Activated naive CD8-positive, alpha-beta T cell treated with anti-CD3 and anti-CD28 coated beads for 36 hours (primary cell): ENCODE data around the gene INTS2. TPM values are rescaled to one million over a fixed set of nuclear protein-coding genes. Genes with fewer than 3 reads are reported as not detected.
"Not testable (repeated sequence)": the region's sequence is repeated elsewhere in the genome, so short reads cannot be mapped to it uniquely, and the experiment has no call there.

ENCODE experiments used
- DNase-seq: peaks from one replicate; pipeline ENCODE4 v3.0.0; 2021
- H3K27ac Mint-ChIP-seq: one replicate; pipeline ENCODE4 v1.8.0; 2022; ENCODE audit warnings: mild to moderate bottlenecking, moderate library complexity, mixed read lengths
- H3K27me3 Mint-ChIP-seq: one replicate; pipeline ENCODE4 v1.8.0; 2022; ENCODE audit warnings: mild to moderate bottlenecking, mixed read lengths
- H3K36me3 Mint-ChIP-seq: one replicate; pipeline ENCODE4 v1.8.0; 2021; ENCODE audit warnings: mild to moderate bottlenecking, mixed read lengths
- H3K4me1 Mint-ChIP-seq: one replicate; pipeline ENCODE4 v1.8.0; 2021; ENCODE audit warnings: mixed read lengths
- H3K4me3 Mint-ChIP-seq: one replicate; pipeline ENCODE4 v1.8.0; 2022; ENCODE audit warnings: mild to moderate bottlenecking, moderate library complexity, mixed read lengths
- H3K9me3 Mint-ChIP-seq: one replicate; pipeline ENCODE4 v1.8.0; 2022; ENCODE audit warnings: mixed read lengths
- total RNA-seq, 2 experiments: library from RNA; stranded (reverse); gene quantifications; one replicate each; pipeline ENCODE4 v1.2.3, GENCODE V29; 2021

Gene INTS2
- total RNA-seq, 2 experiments from 2014 or later, result 24.3 to 26.2 TPM

GRCh38 chr17:61915162-61915561 is 12.6 kb downstream of the INTS2 start:
- H3K27me3 Mint-ChIP-seq, H3K27ac Mint-ChIP-seq, H3K4me3 Mint-ChIP-seq, H3K4me1 Mint-ChIP-seq, H3K9me3 Mint-ChIP-seq, DNase-seq: not testable (repeated sequence)
- peaks cover 33% of the 10 kb centered on the region for H3K36me3 Mint-ChIP-seq

- H3K9me3 Mint-ChIP-seq, result no peaks in the 10 kb centered on the region
- DNase-seq, result no peak
- no peak overlapping the region for H3K27ac Mint-ChIP-seq
- H3K4me1 Mint-ChIP-seq, result no peaks in the 10 kb centered on the region
- no peaks in the 10 kb centered on the region for H3K27me3 Mint-ChIP-seq
- H3K4me3 Mint-ChIP-seq, result no peak overlapping the region
- H3K36me3 Mint-ChIP-seq, result peaks cover 35% of the 10 kb centered on the region
Observed at GRCh38 chr17:61908292-61909037, 19.3 kb downstream of the INTS2 start.

- no peak for DNase-seq
- Mint-ChIP-seq H3K36me3 (peaks cover 39% of the 10 kb centered on the region), H3K4me3 (no peak overlapping the region), H3K9me3 (no peaks in the 10 kb centered on the region), H3K4me1 (no peaks in the 10 kb centered on the region), H3K27ac (no peak overlapping the region), H3K27me3 (no peaks in the 10 kb centered on the region)
Observed at GRCh38 chr17:61907361-61907760, 20.4 kb downstream of the INTS2 start.

- Mint-ChIP-seq H3K4me1 (no peaks in the 10 kb centered on the region), H3K27me3 (no peaks in the 10 kb centered on the region), H3K9me3 (no peaks in the 10 kb centered on the region), H3K27ac (no peak overlapping the region), H3K36me3 (peaks cover 28% of the 10 kb centered on the region), H3K4me3 (no peak overlapping the region)
- no peak for DNase-seq
Observed at GRCh38 chr17:61904094-61904710, 23.6 kb downstream of the INTS2 start.

- Mint-ChIP-seq H3K27ac (no peak overlapping the region), H3K4me1 (no peaks in the 10 kb centered on the region), H3K36me3 (peaks cover 31% of the 10 kb centered on the region), H3K4me3 (no peak overlapping the region), H3K9me3 (no peaks in the 10 kb centered on the region), H3K27me3 (no peaks in the 10 kb centered on the region)
- DNase-seq, result no peak
Observed at GRCh38 chr17:61903251-61903650, 24.5 kb downstream of the INTS2 start.

GRCh38 chr17:61897548-61898180 is 30.1 kb downstream of the INTS2 start:
- Mint-ChIP-seq H3K4me3 (no peak overlapping the region), H3K27me3 (no peaks in the 10 kb centered on the region), H3K9me3 (no peaks in the 10 kb centered on the region), H3K4me1 (no peaks in the 10 kb centered on the region), H3K36me3 (peaks cover 11% of the 10 kb centered on the region), H3K27ac (no peak overlapping the region)
- DNase-seq, result no peak

GRCh38 chr17:61895391-61895790 is 32.4 kb downstream of the INTS2 start:
- Mint-ChIP-seq H3K36me3 (peaks cover 10% of the 10 kb centered on the region), H3K9me3 (no peaks in the 10 kb centered on the region), H3K4me1 (no peaks in the 10 kb centered on the region), H3K4me3 (no peak overlapping the region), H3K27ac (no peak overlapping the region), H3K27me3 (no peaks in the 10 kb centered on the region)
- no peak for DNase-seq

GRCh38 chr17:61894310-61894709 is 33.5 kb downstream of the INTS2 start:
- H3K4me1 Mint-ChIP-seq, DNase-seq, H3K9me3 Mint-ChIP-seq, H3K27me3 Mint-ChIP-seq, H3K4me3 Mint-ChIP-seq, H3K27ac Mint-ChIP-seq, H3K36me3 Mint-ChIP-seq: not testable (repeated sequence)

GRCh38 chr17:61887733-61888132 is 40.0 kb downstream of the INTS2 start:
- H3K4me3 Mint-ChIP-seq, H3K27ac Mint-ChIP-seq, H3K9me3 Mint-ChIP-seq, DNase-seq, H3K27me3 Mint-ChIP-seq, H3K4me1 Mint-ChIP-seq: not testable (repeated sequence)
- peaks cover 13% of the 10 kb centered on the region for H3K36me3 Mint-ChIP-seq

GRCh38 chr17:61885865-61886264 is 41.9 kb downstream of the INTS2 start:
- not testable (repeated sequence) for H3K4me1 Mint-ChIP-seq, H3K4me3 Mint-ChIP-seq, H3K27ac Mint-ChIP-seq, H3K27me3 Mint-ChIP-seq, DNase-seq, H3K9me3 Mint-ChIP-seq
- H3K36me3 Mint-ChIP-seq, result peaks cover 11% of the 10 kb centered on the region

GRCh38 chr17:61884864-61885263 is 42.9 kb downstream of the INTS2 start:
- Mint-ChIP-seq H3K4me1 (no peaks in the 10 kb centered on the region), H3K9me3 (no peaks in the 10 kb centered on the region), H3K27ac (no peak overlapping the region), H3K4me3 (no peak overlapping the region), H3K36me3 (peaks cover 10% of the 10 kb centered on the region), H3K27me3 (no peaks in the 10 kb centered on the region)
- no peak for DNase-seq

- no peak overlapping the region for H3K27ac Mint-ChIP-seq
- H3K4me1 Mint-ChIP-seq, result no peaks in the 10 kb centered on the region
- H3K27me3 Mint-ChIP-seq, result no peaks in the 10 kb centered on the region
- H3K36me3 Mint-ChIP-seq, result peaks cover 13% of the 10 kb centered on the region
- no peak overlapping the region for H3K4me3 Mint-ChIP-seq
- no peak for DNase-seq
- no peaks in the 10 kb centered on the region for H3K9me3 Mint-ChIP-seq
Observed at GRCh38 chr17:61880589-61881102, 47.1 kb downstream of the INTS2 start.

- H3K36me3 Mint-ChIP-seq, result peaks cover 10% of the 10 kb centered on the region
- no peaks in the 10 kb centered on the region for H3K27me3 Mint-ChIP-seq
- H3K4me3 Mint-ChIP-seq, result no peak overlapping the region
- no peaks in the 10 kb centered on the region for H3K4me1 Mint-ChIP-seq
- H3K9me3 Mint-ChIP-seq, result no peaks in the 10 kb centered on the region
- DNase-seq, result no peak
- no peak overlapping the region for H3K27ac Mint-ChIP-seq
Observed at GRCh38 chr17:61878984-61879612, 48.7 kb downstream of the INTS2 start.

GRCh38 chr17:61878520-61878919 is 49.3 kb downstream of the INTS2 start:
- H3K27me3 Mint-ChIP-seq, result no peaks in the 10 kb centered on the region
- no peaks in the 10 kb centered on the region for H3K4me1 Mint-ChIP-seq
- H3K36me3 Mint-ChIP-seq, result peaks cover 14% of the 10 kb centered on the region
- no peak for DNase-seq
- no peaks in the 10 kb centered on the region for H3K9me3 Mint-ChIP-seq
- H3K27ac Mint-ChIP-seq, result no peak overlapping the region
- H3K4me3 Mint-ChIP-seq, result no peak overlapping the region

- Mint-ChIP-seq H3K27me3 (no peaks in the 10 kb centered on the region), H3K36me3 (peaks cover 14% of the 10 kb centered on the region), H3K4me3 (no peak overlapping the region), H3K27ac (no peak overlapping the region), H3K4me1 (no peaks in the 10 kb centered on the region), H3K9me3 (no peaks in the 10 kb centered on the region)
- no peak for DNase-seq
Observed at GRCh38 chr17:61877837-61878236, 49.9 kb downstream of the INTS2 start.
